UCSD-AML1 (cell line): ENCODE measurements around the gene HBG2.
"Not testable (repeated sequence)": the region's sequence is repeated elsewhere in the genome, so short reads cannot be mapped to it uniquely, and the experiment has no call there.

ENCODE experiments used
- DNase-seq: peaks from one replicate; lab custom pipeline; 2025; ENCODE audit not compliant: unreplicated experiment; lab: John Stamatoyannopoulos, UW

HBG2 gene

DNA sequence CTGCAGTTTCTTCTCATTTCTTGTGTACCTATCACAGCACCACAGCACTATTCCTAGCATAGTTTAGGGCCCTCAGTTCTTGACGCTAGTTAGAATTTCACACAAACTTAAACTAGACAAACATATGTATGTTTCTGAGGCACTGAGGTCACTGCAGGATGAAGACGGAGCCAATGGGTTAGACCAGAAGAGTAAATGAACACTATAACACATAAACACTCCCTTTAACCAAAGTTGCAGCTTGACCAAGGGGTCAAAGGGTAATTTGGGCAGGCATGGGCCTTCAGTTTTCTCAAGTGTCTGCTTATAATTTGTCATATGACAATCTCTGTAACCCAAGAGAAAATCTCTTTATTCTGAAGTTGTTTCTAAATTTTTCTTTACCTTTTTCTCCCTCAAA lies 28.0 kb upstream of the HBG2 start:
- no peak for DNase-seq

DNA sequence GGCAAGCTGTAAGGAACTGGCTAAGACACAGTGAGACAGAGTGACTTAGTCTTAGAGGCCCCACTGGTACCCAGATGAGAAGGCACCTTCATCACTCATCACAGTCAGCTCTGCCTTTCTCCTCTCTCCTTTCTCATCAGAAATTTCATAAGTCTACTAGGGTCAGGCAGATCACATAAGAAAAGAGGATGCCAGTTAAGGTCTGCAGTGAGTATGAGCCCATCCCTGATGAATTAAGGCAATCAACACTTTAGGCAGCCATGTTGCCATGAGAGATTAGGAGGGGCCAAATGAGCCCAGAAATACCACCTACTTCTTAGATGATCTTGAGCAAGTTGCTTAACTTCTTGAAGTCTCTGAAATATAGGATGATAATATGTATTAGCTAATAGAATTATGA lies 27.0 kb upstream of the HBG2 start:
- DNase-seq: no peak

- DNase-seq: peak; percentile 80
Measured at GRCh38 chr11:5280582-5281102, 26.1 kb upstream of the HBG2 start.

DNA sequence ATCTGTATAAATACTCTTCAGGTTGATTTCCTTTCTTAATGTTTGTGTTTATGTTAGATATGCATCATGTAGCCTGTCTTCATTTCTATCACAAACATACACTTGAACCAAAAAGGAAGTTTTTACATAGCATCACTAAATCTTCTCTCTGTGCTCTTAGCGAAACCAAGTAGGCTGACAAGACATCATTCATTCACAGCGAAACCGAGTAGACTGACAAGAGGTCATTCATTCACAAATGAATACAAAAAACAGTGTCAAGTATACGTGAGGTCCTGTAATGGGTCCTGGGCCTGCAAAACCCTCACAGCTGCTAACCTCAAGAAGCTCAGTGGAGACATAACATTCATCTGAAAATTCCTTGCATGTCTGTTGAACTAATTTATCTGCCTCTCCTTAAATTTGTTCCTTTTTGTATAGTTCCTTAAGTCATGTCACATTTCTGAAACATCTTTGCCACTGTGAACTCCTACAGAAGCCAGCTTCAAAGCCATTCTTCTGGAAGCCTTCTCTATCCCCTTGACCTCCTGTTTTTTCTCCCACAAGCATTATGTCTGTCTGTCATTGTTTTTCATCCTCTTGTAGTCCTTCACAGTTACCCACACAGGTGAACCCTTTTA lies 25.0 kb upstream of the HBG2 start:
- DNase-seq: no peak

DNA sequence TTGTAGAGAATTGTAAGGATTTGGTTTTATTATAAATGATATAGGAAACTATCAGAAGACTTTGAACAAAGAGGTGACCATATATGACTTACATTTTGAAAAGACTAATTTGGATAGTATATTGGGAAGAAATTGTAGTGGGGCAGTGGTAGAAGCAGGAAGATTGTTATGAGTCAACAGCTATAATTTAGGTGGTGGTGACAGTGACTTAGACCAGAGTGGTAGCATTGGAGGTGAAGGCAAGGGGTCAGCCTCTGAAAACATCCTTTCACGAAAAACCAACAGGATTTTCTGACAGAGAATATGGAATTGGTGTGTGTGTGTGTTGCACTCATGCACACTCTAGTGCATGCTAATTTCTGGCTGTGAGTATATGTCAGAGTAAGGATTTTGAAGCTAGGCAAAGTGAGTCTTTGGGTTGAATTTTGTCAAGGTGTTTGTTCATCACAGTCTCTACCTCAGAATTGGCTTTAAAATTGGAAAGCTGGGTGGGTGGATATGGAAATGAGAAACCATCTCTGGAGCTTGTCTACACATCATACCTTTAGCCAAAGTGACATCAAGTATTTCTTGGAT lies 23.3 kb upstream of the HBG2 start:
- no peak for DNase-seq

- DNase-seq: no peak
Measured at GRCh38 chr11:5276697-5277096, 22.1 kb upstream of the HBG2 start.

- no peak for DNase-seq
Measured at GRCh38 chr11:5275369-5276110, 21.0 kb upstream of the HBG2 start.

DNA sequence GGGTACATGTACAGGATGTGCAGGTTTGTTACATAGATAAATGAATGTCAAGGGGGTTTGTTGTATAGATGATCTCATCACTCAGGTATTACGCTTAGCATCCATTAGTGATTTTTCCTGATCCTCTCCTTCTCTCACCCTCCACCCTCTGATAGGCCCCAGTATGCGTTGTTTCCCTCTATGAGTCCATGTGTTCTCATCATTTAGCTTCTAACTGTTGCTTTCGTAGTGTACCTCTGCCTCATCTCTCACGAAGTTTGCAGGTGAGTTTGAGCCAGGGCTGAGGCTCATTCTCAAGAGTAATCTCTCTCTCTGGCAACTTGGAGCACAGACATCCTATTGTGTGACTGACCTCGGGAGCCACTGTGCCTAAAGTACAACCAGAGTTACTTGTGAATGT lies 19.8 kb upstream of the HBG2 start:
- DNase-seq: no peak

GRCh38 chr11:5272395-5273017 lies 17.9 kb upstream of the HBG2 start:
- DNase-seq: no peak

- no peak for DNase-seq
Measured at GRCh38 chr11:5269715-5270147, 15.2 kb upstream of the HBG2 start, which contains the start of gene HBE1. TSS of gene HBE1 (minus strand) at chr11:5269945. CDS start at chr11:5269890, 55 bp downstream.

DNA sequence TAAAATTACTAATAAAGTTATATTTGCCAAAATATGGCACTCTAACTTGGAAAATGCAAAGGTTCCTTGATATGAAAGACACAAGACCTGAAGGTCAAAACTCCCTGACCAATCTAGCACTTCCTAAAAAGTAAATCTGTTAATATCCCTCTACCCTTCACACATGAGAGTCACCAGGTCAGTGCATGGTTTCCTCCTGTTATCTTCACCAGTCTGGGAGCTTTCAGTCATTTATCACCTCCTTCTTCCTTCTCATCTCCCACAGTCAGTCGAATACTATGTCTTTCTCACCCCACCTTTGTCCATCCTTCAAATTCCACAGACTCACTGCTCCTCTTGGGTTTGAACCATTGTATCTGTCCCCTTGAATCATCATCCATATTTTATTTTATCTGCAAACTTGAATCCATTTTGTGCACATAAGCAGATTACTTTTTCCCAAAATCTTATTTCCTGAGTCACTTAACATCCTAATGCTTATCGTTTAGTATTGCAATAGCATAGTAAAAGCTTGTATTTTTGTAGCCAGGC lies 12.5 kb upstream of the HBG2 start:
- DNase-seq: no peak

DNA sequence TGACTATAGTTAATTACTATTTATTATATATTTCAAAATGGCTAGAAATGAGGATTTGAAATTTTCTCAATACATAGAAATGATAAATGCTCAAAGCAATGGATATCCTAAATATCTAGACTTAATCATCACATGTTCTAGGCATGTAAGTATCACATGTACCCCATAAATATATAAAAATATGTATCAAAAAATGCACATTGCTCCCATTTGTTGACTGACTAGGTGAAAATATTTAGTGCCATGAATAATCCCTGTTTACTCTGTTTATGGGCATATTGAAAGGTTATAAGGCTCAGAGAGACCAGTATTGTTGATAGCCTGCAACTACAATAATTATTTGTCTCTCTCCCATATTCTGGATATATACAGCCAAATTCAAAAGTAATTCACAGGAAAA lies 12.0 kb upstream of the HBG2 start:
- no peak for DNase-seq

GRCh38 chr11:5265832-5266231 lies 11.3 kb upstream of the HBG2 start:
- DNase-seq: no peak

DNA sequence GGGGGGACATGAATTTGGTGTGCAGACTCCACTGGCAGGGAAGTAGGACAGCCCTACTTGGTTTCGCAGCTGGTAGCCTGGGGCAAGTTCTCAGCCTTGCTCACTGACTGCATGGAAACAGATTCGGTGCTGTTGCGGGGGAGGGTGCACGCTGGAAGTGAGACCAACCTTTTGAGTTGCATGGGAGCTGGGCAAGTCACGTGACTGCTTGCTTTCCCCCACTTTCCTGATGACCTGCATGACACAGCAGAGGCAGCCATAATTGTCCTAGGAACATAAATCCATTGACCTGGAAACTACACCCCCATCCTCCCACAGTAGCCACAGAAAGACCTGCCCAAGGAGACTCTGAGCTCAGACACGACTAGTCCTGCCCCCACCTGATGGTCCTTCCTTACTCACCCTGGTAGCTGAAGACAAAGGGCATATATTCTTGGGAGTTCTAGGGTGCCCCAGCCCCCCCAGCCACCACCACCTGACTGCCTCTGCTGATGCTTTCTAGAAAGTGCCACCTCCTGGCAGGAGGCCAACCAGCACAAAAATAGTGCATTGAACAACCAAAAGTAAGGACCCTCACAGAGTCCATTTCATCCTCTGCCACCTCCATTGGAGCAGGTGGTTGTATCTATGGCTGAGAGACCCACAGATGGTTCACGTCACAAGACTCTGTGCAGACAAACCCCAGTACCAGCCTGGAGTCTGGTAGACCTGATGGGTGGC lies 4.1 kb upstream of the HBG2 start:
- no peak for DNase-seq

DNA sequence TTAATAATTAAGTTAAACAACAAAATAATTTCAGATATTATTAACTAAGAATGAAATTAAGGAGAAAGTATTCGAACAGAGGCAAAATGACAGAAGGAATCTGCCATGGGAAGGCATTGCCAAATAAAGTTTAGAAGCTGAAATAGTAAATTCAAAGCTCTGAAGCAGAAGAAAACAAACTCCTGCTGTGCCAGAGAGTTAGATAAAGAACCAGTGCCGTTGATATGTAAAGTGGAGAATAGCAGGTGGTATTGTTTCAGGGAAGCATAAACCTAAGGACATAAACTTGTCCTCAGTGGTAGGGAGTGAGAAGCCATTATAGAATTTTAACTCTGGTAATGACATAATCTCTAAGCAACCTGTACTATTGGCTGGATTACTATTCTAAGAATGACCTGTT lies 2.7 kb upstream of the HBG2 start:
- no peak for DNase-seq

DNA sequence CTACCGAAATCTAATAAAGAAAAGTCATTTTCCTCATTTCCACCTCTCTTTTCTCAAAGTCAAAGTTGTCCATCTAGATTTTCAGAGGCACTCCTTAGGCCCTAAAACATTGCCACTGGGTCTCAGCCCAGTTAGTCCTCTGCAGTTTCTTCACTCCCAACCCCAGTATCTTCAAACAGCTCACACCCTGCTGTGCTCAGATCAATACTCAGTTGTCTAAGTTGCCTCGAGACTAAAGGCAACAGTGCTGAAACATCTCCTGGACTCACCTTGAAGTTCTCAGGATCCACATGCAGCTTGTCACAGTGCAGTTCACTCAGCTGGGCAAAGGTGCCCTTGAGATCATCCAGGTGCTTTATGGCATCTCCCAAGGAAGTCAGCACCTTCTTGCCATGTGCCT lies 558 bp downstream of the HBG2 start:
- DNase-seq: not testable (repeated sequence)

GRCh38 chr11:5253440-5253839 lies 1.1 kb downstream of the HBG2 start:
- not testable (repeated sequence) for DNase-seq

DNA sequence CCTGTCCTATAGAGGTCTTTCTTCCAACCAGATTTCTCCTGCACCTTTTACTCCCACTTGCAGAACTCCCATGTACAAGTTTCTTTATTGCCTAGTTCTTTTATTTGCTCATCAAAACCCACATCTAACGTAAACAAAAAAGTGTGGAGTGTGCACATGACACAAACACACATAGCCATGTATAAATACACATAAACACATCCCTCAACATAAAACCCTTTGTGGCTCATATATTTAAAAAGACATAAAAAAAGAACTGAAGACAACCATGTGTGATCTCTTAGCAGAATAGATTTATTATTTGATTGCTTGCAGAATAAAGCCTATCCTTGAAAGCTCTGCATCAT lies 1.7 kb downstream of the HBG2 start:
- no peak for DNase-seq

DNA sequence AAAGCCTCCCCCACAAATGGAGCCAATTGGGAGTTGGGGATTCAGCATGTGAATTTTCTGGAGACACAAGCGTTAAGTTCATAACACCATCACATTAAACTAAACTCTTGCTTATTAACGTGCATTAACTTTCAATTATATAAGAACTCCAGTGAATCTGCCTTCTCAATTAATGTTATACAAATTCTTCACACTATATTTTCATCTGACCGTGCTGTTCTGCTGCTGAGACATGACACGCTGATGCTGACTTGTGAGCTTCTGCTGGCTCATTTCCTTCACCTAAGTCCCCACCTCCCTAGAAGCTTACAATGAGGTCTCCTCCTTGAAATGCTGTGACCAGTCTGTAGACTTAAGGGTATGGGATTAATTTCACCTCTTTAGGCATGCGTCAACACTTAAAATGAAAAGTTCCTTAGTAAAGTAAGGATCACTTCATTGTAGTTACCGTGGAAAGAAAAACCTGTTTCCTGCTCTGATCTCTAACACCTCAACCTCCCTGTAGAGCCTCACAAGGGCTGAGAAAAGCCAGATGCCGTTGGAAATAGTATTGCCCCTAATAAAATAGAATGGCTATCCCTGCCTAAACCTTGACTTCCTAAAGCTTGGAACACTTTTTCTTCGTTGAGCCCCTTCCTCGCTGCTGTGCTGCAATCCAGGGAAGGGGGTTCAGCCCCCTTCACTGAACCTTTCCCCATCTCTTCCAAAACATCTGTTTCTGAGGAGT lies 2.2 kb downstream of the HBG2 start:
- DNase-seq: no peak

DNA sequence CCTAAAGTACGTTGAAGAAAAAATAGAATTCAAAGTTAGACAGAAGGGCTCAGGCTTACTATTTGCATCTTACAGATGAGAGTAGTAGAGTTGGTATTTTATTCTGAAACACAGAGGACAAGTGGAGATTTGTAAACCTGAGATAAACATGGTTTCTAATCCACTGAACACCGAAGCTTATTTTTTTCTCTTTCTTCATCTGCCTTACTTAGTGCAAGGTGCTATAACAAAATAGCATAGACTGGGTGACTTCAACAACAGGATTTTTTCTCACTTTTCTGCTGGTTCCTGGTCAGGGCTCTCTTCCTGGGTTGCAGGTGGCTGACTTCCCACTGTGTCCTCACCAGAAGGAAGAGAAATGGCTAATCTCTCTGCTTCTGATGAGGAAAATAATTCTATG lies 2.8 kb downstream of the HBG2 start:
- DNase-seq: no peak
